Fibroblast of peridontal ligament (primary cell): ENCODE results near the gene KRTAP5-10.
"Not testable (repeated sequence)": the region's sequence is repeated elsewhere in the genome, so short reads cannot be mapped to it uniquely, and the experiment has no call there.

Source experiments
- DNase-seq: peaks from one replicate; pipeline ENCODE4 v3.0.0-alpha.2; 2010; ENCODE audit errors: extremely low read depth

KRTAP5-10 gene

DNA sequence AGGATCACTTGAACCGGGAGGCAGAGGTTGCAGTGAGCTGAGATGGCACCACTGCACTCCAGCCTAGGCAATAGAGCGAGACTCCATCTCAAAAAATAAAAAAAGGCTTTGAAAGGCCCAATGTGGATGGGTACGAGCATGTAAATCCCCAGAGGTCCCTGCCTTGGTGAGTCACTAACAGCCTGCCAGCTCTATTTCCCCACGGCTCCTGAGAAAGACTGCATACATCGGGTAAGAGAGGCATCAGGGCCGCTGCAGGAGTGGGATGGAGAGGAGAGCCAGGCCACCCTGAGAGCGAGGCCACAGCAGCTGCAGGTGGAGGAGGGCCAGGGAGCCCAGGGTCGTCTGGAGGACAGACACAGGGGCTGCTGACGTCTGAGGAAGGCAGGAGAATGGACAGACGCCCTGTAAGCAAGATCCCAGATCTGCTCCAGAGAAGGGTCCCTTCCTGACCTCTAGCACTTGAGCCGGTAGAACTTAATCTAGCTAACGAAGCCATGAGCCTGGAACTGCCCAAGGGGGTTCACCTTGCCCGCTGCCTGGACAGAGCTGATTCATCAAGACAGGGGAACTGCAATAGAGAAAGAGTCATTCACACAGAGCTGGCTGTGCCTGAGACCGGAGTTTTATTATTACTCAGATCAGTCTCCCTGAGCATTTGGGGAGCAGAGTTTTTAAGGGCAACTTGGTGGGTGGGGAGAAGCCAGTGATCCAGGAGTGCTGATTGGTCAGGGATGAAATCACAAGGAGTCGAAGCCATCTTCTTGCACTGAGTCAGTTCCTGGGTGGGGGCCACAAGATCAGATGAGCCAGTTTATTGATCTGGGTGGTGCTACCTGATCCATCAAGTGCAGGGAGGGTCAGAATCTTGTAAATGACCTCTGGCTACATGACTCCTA lies 22.2 kb upstream of the KRTAP5-10 start:
- DNase-seq: no peak

GRCh38 chr11:71543866-71544265 lies 21.5 kb upstream of the KRTAP5-10 start:
- no peak for DNase-seq

DNA sequence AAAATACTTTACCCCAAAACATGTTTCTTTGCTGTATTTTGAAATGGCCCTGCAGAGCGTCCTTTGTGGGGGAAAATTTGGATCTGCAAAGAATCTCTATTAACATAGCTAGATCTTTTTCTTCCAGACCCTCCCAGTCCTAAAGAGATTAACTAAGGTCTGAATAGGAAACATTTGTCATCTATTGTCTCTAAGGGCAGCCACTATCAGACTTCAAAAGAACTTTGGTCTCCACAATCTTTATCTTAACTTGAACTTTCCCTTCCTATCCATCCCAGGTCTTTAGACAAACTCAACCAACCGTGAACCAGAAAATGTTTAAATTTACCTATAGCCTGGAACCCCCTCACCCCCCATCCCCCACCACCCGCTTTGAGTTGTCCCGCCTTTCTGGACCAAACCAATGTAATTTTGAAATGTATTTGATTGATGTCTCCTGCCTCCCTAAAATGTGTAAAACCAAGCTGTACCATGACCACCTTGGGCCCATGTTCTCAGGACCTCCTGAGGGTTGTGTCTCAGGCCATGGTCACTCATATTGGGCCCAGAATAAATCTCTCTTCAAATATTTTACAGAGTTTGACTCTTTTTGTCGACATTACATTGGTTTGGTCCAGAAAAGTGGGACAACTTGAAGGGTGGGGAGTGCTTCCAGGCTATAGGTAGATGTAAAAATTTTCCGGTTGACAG lies 20.7 kb upstream of the KRTAP5-10 start:
- DNase-seq: no peak

- no peak for DNase-seq
Measured at GRCh38 chr11:71545405-71545966, 19.9 kb upstream of the KRTAP5-10 start.

GRCh38 chr11:71548120-71548519 lies 17.2 kb upstream of the KRTAP5-10 start, which contains the start of gene KRTAP5-9:
KRTAP5-9 (plus strand) TSS chr11:71548420; CDS start chr11:71548658, 238 bp downstream.
- no peak for DNase-seq

- DNase-seq: no peak
Measured at GRCh38 chr11:71548716-71549151, 16.6 kb upstream of the KRTAP5-10 start.

DNA sequence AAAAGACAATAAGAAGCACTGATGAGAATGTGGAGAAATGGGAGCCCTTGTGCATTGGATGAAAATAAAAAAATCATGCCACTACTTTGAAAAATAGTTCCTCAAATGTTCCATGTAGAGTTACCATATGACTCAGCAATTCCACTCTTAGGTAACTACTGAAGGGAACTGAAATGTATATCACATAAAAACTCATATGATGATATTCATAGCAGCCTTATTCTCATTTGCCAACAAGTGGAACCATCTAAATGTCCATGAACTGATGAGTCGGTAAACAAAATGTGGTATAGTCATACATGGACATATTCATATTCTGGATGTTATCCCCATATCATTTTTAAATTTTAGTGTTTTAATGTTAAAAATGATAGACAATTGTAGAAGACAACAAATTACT lies 13.7 kb upstream of the KRTAP5-10 start:
- no peak for DNase-seq

DNA sequence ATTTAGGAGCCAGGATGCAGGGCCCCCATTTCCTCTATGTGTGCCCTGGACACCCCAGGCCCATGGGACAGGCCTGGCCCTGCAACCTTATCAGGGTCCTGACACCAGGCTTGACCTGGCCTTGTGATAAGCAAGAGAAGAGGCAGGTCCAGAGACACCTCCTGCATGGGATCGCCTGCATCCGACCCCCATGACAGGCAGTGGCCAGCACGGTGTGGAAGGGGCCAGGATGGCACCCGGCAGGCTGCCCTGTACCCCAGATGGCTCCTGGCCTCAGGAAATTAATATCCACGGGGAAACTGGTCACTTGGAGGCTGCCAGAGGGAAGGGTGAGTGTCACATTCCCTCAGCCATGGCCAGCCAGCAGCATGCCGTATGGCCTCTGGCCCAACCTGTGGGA lies 10.4 kb upstream of the KRTAP5-10 start:
- DNase-seq: no peak

- DNase-seq: no peak
Measured at GRCh38 chr11:71555508-71555907, 9.9 kb upstream of the KRTAP5-10 start.

DNA sequence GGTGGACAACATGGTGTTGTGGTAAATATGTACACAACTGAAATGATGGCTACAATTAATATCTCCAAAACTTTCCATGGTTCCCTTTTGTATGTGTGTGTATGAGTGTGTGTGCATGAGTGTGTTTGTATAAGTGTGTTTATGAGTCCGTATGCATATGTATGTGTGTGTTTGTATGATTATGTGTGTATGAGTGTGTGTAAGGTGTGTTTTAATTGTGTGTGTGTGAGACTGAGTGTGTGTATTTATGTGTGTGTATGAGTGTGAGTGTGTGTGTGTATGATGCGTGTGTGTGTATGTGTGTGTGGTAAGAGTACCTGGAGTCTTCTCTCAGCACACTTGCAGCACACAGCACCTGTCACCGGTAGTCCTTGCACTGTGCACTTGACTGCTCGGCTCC lies 9.3 kb upstream of the KRTAP5-10 start:
- DNase-seq: no peak

DNA sequence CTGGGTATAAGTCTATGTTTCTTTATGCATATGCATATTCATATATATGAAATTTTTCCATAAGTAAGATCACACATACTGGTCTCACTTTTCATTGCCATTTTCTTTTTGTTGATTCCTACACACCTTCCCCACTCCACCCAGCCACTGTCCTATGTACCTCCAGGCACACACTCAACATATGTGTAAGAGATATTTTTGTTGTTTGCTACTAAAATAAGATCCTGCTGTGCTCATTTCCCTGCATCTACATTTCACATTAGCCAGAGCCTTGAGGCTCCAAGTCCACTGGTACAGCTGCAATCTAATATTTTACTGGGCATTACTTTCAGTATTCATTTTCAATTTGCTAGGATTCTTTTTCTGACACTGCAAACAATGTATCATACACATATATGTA lies 8.1 kb upstream of the KRTAP5-10 start:
- DNase-seq: no peak

- DNase-seq: no peak
Measured at GRCh38 chr11:71558996-71559395, 6.4 kb upstream of the KRTAP5-10 start.

DNA sequence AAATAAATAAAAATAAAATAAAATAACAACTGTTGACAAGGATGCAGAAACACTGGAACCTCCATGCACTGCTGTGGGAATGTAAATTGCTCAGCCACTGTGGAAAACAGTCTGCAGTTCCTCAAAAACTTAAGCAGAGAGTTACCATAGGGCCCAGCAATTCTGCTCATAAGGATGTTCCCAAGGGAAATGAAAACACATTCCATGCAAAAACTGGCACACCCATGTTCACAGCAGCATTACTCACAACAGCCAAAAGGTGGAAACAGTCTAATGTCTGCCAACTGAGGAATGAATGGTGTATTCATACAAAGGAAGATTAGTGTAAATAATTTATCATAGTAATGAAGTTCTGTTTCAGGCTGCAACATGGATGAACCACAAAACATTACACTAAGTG lies 3.2 kb upstream of the KRTAP5-10 start:
- peak; percentile 6 for DNase-seq

DNA sequence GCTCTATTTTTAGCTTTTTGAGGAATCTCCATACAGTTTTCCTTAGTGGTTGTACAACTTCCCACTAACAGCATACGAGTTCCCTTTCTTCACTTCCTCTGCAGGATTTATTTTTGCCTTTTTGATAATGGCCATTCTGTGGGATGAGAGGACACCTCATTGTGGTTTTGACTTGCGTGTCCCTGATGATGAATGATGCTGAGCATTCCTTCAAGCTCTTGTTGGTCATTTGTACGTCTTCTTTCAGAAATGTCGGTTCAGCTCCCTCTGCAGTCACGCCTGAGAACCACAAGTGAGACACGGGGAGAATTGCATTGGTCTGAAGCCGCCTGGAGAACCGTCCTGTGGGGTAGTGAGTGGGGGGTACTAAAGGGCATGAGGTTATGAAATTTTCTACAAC lies 2.0 kb upstream of the KRTAP5-10 start:
- peak; percentile 32 for DNase-seq

GRCh38 chr11:71564430-71564829 lies 933 bp upstream of the KRTAP5-10 start:
- DNase-seq: no peak

- DNase-seq: no peak
Measured at GRCh38 chr11:71566081-71566620, 788 bp downstream of the KRTAP5-10 start.

GRCh38 chr11:71566626-71567599 lies 1.6 kb downstream of the KRTAP5-10 start:
- DNase-seq: not testable (repeated sequence)

DNA sequence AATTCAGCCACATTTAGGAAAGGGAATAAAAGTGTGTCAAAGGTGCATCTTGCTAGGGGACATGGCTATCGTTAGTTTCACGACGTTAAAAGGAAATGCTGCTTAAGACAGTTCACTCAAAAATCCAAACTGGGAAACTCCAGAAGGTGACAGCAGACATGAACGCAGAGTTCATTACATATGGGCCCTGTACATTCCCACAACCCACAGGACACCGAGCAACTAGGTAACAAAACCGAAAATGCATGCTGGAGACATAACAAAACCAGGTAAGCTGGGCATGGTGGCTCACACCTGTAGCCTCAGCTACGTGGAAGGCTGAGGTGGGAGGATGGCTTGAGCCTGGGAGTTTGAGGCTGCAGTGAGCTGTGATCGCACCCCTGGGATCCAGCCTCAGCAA lies 2.3 kb downstream of the KRTAP5-10 start:
- DNase-seq: not testable (repeated sequence)

DNA sequence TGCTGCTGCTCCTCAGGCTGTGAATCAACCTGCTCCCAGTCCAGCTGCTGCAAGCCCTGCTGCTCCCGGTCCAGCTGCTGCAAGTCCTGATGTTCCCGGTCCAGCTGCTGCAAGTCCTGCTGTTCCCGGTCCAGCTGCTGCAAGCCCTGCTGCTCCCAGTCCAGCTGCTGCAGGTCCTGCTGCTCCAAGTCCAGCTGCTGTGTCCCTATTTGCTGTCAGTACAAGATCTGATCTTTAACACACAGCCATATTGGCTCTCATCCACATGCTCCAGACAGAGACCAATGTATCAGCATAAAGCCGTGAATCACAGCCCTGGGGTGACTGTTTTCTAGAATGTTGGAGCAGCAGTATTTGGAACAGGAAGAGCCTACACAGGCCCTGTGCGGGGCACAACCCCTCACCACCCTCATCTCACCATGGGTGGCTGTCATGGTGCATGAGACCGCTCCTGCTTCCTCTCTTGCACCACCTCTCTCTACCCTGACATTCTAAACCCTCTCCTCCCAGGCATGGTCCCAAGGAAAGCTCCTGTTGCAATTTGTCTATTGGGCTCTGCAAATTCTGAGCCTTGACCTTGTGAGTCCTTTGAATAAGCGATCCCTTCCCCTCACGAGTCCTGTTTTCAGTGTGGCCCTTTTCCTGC lies 3.5 kb downstream of the KRTAP5-10 start:
- no peak for DNase-seq

DNA sequence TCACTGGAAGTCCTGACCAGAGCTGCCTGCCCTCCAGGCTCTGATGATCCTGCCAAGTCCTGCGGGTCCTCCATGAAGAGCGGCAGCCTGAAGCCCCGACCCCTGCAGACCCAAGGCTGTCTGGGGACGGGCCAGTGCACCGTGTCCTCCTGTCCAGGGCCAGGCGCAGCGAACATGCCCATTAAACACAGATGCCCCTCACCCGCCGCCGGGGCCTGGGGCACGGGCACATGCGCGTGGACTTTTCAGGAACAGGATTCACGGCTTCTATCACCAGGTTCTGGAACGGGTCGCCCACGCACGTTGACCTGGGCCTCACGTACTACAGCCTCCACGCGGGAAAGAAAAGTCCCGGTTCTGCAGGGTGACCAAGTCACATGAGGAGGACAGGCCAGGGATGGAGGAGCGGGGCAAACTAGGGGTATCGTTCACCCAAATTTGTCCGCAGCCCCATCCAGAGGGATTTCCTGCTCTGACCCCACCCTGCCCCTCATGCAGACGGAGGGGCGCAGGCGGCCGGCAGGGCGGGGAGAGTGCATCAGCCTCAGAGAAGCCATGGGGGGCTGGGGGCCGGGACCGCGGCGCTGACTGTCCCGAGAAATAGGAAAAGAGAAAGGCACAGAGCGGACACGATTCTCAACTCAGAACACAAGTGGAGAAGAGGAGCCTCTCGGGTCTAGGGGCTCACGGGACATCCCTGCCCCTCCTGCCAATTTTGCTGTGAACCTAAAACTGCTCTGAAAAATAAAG lies 5.9 kb downstream of the KRTAP5-10 start:
- not testable (repeated sequence) for DNase-seq
